Measurements from ENCODE around the gene CFTR.

- TF ChIP-seq CTCF (IDR thresholded peaks at IDR 0.05) (no peak), POLR2A (IDR thresholded peaks at IDR 0.05) (no peak)
Observed at GRCh38 chr7:117639966-117640365, 160.1 kb downstream of the CFTR start.

All from Peyer's patch (tissue), 4 donors.